ENCODE measurements around the gene CDK5RAP1.
A peak's percentile ranks its signal among the peaks of the same experiment; 100 is the strongest.
"Not testable (repeated sequence)": the region's sequence is repeated elsewhere in the genome, so short reads cannot be mapped to it uniquely, and the experiment has no call there.

The CDK5RAP1 gene

GRCh38 chr20:33418033-33418432 is 16.7 kb upstream of the CDK5RAP1 start:
- DNase-seq: no peak

GRCh38 chr20:33415948-33416347 is 14.6 kb upstream of the CDK5RAP1 start:
- peak; percentile 33 for DNase-seq

GRCh38 chr20:33412484-33412838 is 11.1 kb upstream of the CDK5RAP1 start:
- no peak for DNase-seq

- no peak for DNase-seq
These were observed 10.6 kb upstream of the CDK5RAP1 start for GRCh38 chr20:33411711-33412483.

GRCh38 chr20:33411242-33411641 is 9.9 kb upstream of the CDK5RAP1 start:
- DNase-seq: no peak

- no peak for DNase-seq
These were observed 8.9 kb upstream of the CDK5RAP1 start for GRCh38 chr20:33410081-33410742.

GRCh38 chr20:33408716-33409654 is 7.7 kb upstream of the CDK5RAP1 start:
- no peak for DNase-seq

- no peak for DNase-seq
These were observed 7.0 kb upstream of the CDK5RAP1 start for GRCh38 chr20:33408313-33408712.

GRCh38 chr20:33407796-33408195 is 6.5 kb upstream of the CDK5RAP1 start:
- DNase-seq: no peak

- no peak for DNase-seq
These were observed 5.9 kb upstream of the CDK5RAP1 start for GRCh38 chr20:33407251-33407650.

- DNase-seq: no peak
These were observed 3.0 kb upstream of the CDK5RAP1 start for GRCh38 chr20:33404281-33404680.

- DNase-seq: peak; percentile 30
These were observed 626 bp upstream of the CDK5RAP1 start for GRCh38 chr20:33401921-33402369.

GRCh38 chr20:33400812-33401183 is 521 bp downstream of the CDK5RAP1 start:
- DNase-seq: peak; percentile 7

- DNase-seq: no peak
These were observed 1.4 kb downstream of the CDK5RAP1 start for GRCh38 chr20:33399924-33400323.

- DNase-seq: no peak
These were observed 6.6 kb downstream of the CDK5RAP1 start for GRCh38 chr20:33394718-33395117.

GRCh38 chr20:33393609-33394008 is 7.7 kb downstream of the CDK5RAP1 start:
- no peak for DNase-seq

- DNase-seq: no peak
These were observed 9.4 kb downstream of the CDK5RAP1 start for GRCh38 chr20:33391722-33392415.

GRCh38 chr20:33389326-33389725 is 12.0 kb downstream of the CDK5RAP1 start:
- DNase-seq: not testable (repeated sequence)

- no peak for DNase-seq
These were observed 13.1 kb downstream of the CDK5RAP1 start for GRCh38 chr20:33388268-33388667.

- no peak for DNase-seq
These were observed 14.1 kb downstream of the CDK5RAP1 start for GRCh38 chr20:33387177-33387576.

- no peak for DNase-seq
These were observed 14.6 kb downstream of the CDK5RAP1 start for GRCh38 chr20:33386673-33387072.

GRCh38 chr20:33377366-33377765 is 24.0 kb downstream of the CDK5RAP1 start:
- DNase-seq: no peak

Measured in NCI-H510A treated with DMSO at 0.1 percent for 48 hours (cell line).